ENCODE data around the gene ELL. TPM values are rescaled to one million over a fixed set of nuclear protein-coding genes. Genes with fewer than 3 reads are reported as not detected.
A peak's percentile ranks its signal among the peaks of the same experiment; 100 is the strongest.

The ELL gene
- total RNA-seq, 4 donors from 2014 or later: 4.1 to 43.5 (median 21.7) TPM

- Histone ChIP-seq H3K4me1 (peaks cover 0 to 15% of the 10 kb centered on the region in 2 donors), H3K27me3 (no peaks in the 10 kb centered on the region), H3K9me3 (no peaks in the 10 kb centered on the region), H3K36me3 (no peaks in the 10 kb centered on the region), H3K4me3 (no peak overlapping the region), H3K27ac (peak overlapping the region; percentile 4 to 7)
- TF ChIP-seq, protein P1, sequence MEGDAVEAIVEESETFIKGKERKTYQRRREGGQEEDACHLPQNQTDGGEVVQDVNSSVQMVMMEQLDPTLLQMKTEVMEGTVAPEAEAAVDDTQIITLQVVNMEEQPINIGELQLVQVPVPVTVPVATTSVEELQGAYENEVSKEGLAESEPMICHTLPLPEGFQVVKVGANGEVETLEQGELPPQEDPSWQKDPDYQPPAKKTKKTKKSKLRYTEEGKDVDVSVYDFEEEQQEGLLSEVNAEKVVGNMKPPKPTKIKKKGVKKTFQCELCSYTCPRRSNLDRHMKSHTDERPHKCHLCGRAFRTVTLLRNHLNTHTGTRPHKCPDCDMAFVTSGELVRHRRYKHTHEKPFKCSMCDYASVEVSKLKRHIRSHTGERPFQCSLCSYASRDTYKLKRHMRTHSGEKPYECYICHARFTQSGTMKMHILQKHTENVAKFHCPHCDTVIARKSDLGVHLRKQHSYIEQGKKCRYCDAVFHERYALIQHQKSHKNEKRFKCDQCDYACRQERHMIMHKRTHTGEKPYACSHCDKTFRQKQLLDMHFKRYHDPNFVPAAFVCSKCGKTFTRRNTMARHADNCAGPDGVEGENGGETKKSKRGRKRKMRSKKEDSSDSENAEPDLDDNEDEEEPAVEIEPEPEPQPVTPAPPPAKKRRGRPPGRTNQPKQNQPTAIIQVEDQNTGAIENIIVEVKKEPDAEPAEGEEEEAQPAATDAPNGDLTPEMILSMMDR (IDR thresholded peaks at IDR 0.05): no peak
- TF ChIP-seq POLR2A (IDR thresholded peaks at IDR 0.05): no peak
- no peak for DNase-seq
- intact Hi-C loops (cut with DNase I; ENCODE audit: low total_unique reads): no loop called here
Observed at GRCh38 chr19:18493440-18494266, 28.2 kb downstream of the ELL start.

DNA sequence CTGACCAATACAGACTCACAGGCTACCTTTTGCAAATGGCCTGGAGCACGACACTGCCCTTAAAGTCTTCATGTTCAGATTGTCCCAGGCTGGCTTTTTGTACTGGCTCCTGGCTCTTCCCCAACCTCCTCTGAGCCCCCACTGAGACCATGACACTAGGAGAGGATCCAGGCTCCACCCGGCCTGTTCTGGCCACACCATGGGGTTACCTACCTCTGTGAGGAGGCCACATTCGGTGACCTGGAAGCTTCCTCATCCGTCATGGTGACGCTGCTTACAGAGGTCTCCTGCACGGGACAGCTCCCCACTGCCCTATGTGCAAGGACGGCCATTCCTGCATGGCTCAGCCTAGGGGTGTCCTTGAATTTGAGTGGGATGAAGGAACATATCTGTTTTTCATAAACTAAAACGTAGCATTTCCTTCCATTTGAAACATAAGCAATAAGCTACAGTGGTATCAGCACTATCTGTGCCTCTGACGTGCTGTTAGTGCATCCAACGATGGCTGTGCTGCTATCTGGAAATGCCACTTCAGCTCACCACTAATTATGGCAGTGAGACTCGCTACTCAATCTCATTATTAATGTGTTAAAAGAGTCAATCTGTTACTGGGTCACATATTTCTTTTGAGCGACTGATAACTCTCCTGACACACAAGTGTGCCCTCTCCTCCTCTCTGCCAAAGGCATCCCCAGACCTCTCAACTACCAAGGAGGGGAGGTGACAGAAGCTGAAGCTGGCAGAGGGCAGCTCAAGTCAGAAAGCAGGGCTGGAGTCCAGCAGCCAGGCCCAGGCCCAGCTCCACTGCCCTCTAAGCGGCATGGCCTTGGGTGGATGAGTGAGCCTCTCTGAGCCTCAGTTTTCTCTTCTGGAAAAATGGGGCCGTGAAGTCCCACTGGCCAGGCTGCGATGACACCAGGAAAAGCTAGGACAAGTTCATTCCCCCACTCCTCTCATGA, 29.6 kb downstream of the ELL start:
- no peak for TF ChIP-seq POLR2A (IDR thresholded peaks at IDR 0.05)
- TF ChIP-seq, protein P1 (IDR thresholded peaks at IDR 0.05): no peak
- H3K4me1 ChIP-seq: peaks cover 0 to 16% of the 10 kb centered on the region in 2 donors
- no peak overlapping the region for H3K27ac ChIP-seq

DNA sequence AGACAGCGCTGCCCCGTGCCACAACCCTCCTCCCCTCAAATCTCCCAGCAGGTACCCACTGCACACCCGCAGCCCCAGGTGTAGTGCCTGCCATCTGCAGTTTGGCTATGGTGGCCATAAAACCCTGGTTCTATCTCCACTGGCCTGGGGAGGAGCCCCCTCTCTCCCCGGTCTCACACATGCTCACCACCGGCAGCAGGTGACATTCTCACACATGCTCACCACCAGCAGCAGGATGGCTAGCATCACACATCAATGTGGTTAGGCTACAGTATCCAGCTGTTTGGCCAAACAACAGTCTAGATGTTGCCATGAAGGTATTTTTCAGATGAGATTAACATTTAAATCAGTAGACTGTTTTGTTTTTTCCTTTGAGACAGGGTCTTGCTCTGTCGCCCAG, 31.1 kb downstream of the ELL start:
- H3K9me3 ChIP-seq: no peaks in the 10 kb centered on the region
- no peaks in the 10 kb centered on the region for H3K36me3 ChIP-seq
- no peak for DNase-seq
- no peak overlapping the region for H3K4me3 ChIP-seq
- intact Hi-C loops (cut with DNase I; ENCODE audit: low total_unique reads): no loop called here
- TF ChIP-seq, protein P1 (IDR thresholded peaks at IDR 0.05): no peak
- TF ChIP-seq POLR2A (IDR thresholded peaks at IDR 0.05): no peak
- H3K27ac ChIP-seq: no peak overlapping the region
- peaks cover 0 to 19% of the 10 kb centered on the region in 2 donors for H3K4me1 ChIP-seq
- no peaks in the 10 kb centered on the region for H3K27me3 ChIP-seq

More for the DNA sequence above, 29.6 kb downstream of the ELL start:
- intact Hi-C loops (cut with DNase I; ENCODE audit: low total_unique reads): no loop called here
- Histone ChIP-seq H3K36me3 (no peaks in the 10 kb centered on the region), H3K4me3 (no peak overlapping the region), H3K9me3 (no peaks in the 10 kb centered on the region), H3K27me3 (no peaks in the 10 kb centered on the region)
- DNase-seq: no peak

DNA sequence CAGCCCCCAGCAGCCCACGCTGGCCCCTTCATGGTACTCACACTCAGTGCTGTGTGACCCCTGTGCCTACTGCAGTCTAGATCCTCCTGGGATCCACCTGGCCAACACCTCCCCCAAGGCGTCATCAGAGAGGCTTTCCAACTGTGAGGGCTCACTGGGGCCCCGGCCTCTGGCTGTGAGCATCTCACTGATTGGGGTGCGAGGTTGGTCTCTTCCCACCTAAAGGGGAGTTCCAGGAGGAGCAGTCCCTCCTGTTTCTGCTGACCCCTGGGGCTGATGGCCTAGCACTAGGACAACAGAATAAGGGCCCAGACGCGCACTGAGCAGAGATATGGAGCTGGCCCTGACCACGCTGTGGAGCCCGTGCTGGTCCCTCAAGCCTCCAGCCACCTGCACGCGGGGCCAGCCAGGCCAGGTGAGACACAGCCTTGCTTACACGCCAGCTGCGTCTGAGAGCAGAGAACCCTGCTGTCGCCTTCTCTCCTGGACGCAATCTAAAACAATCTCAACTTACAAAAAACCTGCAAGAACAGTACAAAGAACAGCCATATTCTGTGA, 32.2 kb downstream of the ELL start:
- H3K36me3 ChIP-seq: no peaks in the 10 kb centered on the region
- no peak for DNase-seq
- no peak overlapping the region for H3K27ac ChIP-seq
- H3K9me3 ChIP-seq: no peaks in the 10 kb centered on the region
- TF ChIP-seq, protein P1 (IDR thresholded peaks at IDR 0.05): no peak
- TF ChIP-seq POLR2A (IDR thresholded peaks at IDR 0.05): no peak
- H3K4me1 ChIP-seq: peaks cover 0 to 12% of the 10 kb centered on the region in 2 donors
- no peaks in the 10 kb centered on the region for H3K27me3 ChIP-seq
- no peak overlapping the region for H3K4me3 ChIP-seq
- intact Hi-C loops (cut with DNase I; ENCODE audit: low total_unique reads): no loop called here
